ENCODE results near the gene SFMBT2.

DNA sequence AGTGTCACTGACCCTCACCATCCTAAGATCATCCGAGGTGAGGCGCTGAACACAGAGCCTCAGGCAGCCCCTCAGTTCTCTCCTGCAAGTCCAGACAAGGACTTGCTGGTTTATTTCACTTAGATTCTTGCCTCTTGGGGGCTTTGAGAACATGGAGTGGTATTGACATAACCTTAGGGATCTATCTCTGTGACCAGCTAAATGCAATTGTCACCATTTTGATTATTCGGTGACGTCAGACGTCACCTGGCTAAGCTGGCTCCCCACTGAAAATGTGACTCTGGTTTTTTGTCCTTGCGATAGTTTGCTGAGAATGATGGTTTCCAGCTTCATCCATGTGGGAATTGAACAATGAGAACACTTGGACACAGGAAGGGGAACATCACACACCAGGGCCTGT, 49.2 kb upstream of the SFMBT2 start:
- TF ChIP-seq, protein P1, sequence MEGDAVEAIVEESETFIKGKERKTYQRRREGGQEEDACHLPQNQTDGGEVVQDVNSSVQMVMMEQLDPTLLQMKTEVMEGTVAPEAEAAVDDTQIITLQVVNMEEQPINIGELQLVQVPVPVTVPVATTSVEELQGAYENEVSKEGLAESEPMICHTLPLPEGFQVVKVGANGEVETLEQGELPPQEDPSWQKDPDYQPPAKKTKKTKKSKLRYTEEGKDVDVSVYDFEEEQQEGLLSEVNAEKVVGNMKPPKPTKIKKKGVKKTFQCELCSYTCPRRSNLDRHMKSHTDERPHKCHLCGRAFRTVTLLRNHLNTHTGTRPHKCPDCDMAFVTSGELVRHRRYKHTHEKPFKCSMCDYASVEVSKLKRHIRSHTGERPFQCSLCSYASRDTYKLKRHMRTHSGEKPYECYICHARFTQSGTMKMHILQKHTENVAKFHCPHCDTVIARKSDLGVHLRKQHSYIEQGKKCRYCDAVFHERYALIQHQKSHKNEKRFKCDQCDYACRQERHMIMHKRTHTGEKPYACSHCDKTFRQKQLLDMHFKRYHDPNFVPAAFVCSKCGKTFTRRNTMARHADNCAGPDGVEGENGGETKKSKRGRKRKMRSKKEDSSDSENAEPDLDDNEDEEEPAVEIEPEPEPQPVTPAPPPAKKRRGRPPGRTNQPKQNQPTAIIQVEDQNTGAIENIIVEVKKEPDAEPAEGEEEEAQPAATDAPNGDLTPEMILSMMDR (IDR thresholded peaks at IDR 0.05; ENCODE audit: low read depth, low read length, poor library complexity, severe bottlenecking), result no peak
- TF ChIP-seq EZH2phosphoT487 (IDR thresholded peaks at IDR 0.05; ENCODE audit: borderline replicate concordance, low read length), result no peak
